Right kidney (tissue), 1 donor: ENCODE data around the gene CD58.

Experiments
- DNase-seq: peaks from one replicate; pipeline ENCODE4 v3.0.0-alpha.2; 2016

The CD58 gene

DNA sequence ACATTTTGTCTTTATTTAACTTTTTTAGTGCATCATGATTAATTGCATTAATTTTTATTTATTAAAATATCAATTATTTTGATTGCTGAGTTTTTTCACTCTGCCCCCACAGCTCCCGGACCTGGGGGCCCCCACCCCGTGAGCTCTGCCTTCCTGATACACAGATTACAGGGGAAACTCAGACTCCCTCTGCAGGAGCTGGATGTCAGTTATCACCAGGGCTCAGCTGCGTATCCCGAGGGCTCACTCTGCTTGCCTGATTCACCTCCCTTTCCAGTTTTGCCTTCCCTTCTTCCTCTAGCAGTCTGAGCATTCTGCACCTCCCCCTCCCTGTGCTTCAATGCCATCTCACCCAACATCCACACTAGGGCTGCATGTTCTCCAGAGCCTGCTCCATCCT, 99.6 kb downstream of the CD58 start:
- no peak for DNase-seq

DNA sequence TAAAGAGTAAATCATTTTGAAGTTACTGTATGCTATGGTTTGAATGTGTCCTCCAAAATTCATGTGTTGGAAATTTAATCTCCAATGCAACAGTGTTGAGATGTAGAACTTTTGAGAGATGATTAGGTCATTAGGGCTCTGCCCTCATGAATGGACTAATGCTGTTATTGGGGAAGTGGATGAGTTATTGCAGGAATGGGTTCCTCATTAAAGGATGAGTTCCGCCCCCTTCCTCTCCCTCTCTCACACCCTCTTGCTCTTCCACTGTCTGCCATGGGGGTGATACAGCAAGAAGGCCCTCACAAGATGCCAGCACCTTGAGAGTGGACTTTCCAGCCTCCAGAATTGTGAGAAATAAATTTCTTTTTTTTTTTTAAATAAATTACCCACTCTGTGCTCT, 100.2 kb downstream of the CD58 start:
- no peak for DNase-seq

DNA sequence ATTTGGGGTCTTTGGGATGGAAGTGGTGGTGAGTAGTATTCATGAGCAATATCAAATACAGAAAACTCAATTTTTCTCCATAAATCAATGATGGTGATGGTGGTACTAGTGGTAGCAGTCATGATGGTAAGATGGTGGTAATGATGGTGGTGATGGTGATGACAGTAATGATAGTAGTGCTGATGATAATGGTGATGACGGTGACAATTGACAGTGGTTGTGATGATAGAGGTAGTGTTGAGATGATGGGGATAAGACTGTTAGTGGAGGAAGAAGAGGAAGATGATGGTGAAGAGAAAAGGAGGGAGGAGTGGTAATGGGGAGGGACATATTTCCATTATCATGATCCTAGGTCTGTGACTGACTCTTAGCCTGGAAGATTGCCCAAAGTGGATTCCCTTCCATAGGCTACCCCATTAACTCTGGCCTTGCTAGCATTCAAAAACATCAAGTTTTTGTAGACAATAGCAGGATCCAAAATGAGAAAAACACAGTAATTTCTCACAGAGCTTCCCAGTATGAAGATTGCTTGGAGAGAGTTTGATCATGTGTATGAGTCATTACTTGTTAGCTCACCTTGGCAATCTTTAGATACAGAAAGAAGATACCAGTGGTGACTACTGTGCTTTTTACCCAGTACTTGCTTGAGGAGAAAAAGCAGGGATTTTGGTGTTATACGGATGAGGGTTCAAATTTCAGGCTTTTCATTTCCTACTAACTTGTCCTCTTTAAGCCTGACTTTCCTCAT, 103.8 kb downstream of the CD58 start:
- no peak for DNase-seq

DNA sequence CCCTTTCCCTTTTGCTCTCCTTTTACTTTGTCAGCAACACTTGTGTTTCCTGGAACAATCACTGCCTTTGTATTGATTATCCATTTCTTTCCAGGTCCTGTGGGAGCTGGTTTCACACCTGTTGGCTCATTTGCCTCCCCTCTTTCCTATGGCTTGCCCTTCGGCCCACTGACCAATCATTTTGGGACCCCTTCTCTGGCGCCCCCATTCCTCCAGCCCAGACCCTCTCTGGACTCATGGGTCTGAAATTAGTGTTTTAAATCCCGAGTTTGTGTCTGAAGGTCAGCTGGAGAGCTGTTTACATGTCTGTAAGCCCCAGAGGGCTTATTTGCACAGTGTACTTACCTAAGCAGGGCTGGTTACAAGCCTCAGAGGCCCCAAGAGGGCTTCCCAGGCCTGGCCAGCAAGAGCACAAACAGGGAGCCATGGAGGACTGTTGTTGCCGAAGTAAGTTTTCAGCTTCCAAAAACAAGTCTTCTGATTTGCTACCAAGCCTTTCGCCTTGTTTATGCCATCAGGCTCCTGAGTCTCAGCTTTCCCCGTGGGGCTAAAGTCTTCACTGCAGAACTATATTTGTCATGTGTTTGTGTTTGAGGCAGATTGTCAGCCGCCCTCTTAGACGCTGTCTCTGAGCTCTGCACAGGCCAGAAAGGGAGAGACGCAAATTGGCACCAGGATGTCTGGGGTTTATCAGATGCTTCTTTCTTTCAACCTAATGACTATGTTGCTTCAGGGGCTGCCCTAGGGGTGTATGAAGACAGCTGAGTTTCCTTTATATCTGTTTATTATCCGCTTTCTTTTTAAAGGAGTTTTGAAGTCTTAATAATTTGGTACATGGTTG, 104.8 kb downstream of the CD58 start:
- DNase-seq: no peak

GRCh38 chr1:116465477-116465844, 105.4 kb downstream of the CD58 start:
- DNase-seq: no peak
